A673 (cell line): ENCODE measurements around the gene USP2. TPM values are rescaled to one million over a fixed set of nuclear protein-coding genes. Genes with fewer than 3 reads are reported as not detected.

Experiments
- BruUV-seq: library from RNA; stranded (reverse); fragments of 400-500 nt; replicated peaks from 2 replicates; lab custom pipeline; 2021; lab: Mats Ljungman, UMichigan
- CTCF ChIA-PET: fragments of 300-600 bp; sonication (Branson Sonifier 250); formaldehyde crosslinking; loops from one replicate; lab custom pipeline; 2022; ENCODE audit warnings: antibody characterized with exemption; lab: Charles Lee
- POLR2A ChIA-PET: fragments of 300-600 bp; sonication (Branson Sonifier 250); formaldehyde crosslinking; loops from one replicate; lab custom pipeline; 2022; ENCODE audit warnings: antibody characterized with exemption; ENCODE audit not compliant: low non-redundant PET; lab: Charles Lee
- DNase-seq: peaks from one replicate; pipeline ENCODE4 v3.0.0-alpha.2; 2015; ENCODE audit warnings: low spot score
- H3K27ac ChIP-seq: fragments of 200-600 bp; sonication (generic); 2 replicates; pipeline ENCODE4 v1.5.1; 2016; ENCODE audit warnings: mixed run types, low read depth, mild to moderate bottlenecking, mixed read lengths, antibody characterized with exemption, low read length; ENCODE audit not compliant: poor library complexity, severe bottlenecking
- H3K27me3 ChIP-seq: fragments of 200-600 bp; sonication (generic); replicated peaks from 2 replicates; pipeline ENCODE4 v1.6.1; 2017; ENCODE audit warnings: mixed run types, low read depth, mild to moderate bottlenecking, mixed read lengths, antibody characterized with exemption, low read length; ENCODE audit not compliant: insufficient read depth, poor library complexity
- H3K36me3 ChIP-seq: fragments of 200-600 bp; sonication (generic); 2 replicates; pipeline ENCODE4 v1.6.1; 2016; ENCODE audit warnings: mixed run types, mild to moderate bottlenecking, mixed read lengths, antibody characterized with exemption, low read length; ENCODE audit not compliant: insufficient read depth, poor library complexity, severe bottlenecking
- H3K4me1 ChIP-seq: fragments of 200-600 bp; sonication (generic); 2 replicates; pipeline ENCODE4 v1.6.1; 2017; ENCODE audit warnings: mixed run types, mild to moderate bottlenecking, mixed read lengths, antibody characterized with exemption, low read length; ENCODE audit not compliant: insufficient read depth, poor library complexity, severe bottlenecking
- H3K4me3 ChIP-seq: fragments of 200-600 bp; sonication (generic); 2 replicates; pipeline ENCODE4 v1.5.1; 2016; ENCODE audit warnings: low read depth, mixed run types, mild to moderate bottlenecking, mixed read lengths, low read length; ENCODE audit not compliant: poor library complexity, severe bottlenecking
- H3K9me3 ChIP-seq: fragments of 200-600 bp; sonication (generic); 2 replicates; pipeline ENCODE4 v1.6.1; 2016; ENCODE audit warnings: mixed run types, low read depth, mild to moderate bottlenecking, mixed read lengths, antibody characterized with exemption, low read length; ENCODE audit not compliant: poor library complexity, severe bottlenecking
- CTCF ChIP-seq: fragments of 300-800, 200-600 bp; sonication (generic); conservative IDR thresholded peaks from 2 replicates; pipeline ENCODE4 v1.5.1; 2017; ENCODE audit warnings: low read depth, mild to moderate bottlenecking, antibody characterized with exemption, low read length, moderate library complexity, mixed read lengths
- EZH2 ChIP-seq: fragments of 200-600 bp; sonication (generic); IDR thresholded peaks from 2 replicates; pipeline ENCODE4 v1.6.1; 2017; ENCODE audit warnings: borderline replicate concordance, low read depth, mild to moderate bottlenecking, mixed read lengths, antibody characterized with exemption, low read length; ENCODE audit not compliant: poor library complexity, severe bottlenecking
- intact Hi-C: fragments of 100-400 bp; cut with micrococcal nuclease; formaldehyde crosslinking; loops from one replicate; pipeline ENCODE4 v1.10.0; 2022; ENCODE audit not compliant: unreplicated experiment
- total RNA-seq: library from RNA; stranded (reverse); gene quantifications from 2 replicates; pipeline ENCODE4 v1.2.3, GENCODE V29; 2021

The USP2 gene
- total RNA-seq, 1 experiment from 2014 or later, result 4.8 TPM

GRCh38 chr11:119396835-119397234 lies 15.3 kb upstream of the USP2 start:
- no TSS peak for BruUV-seq
- Histone ChIP-seq H3K36me3 (no peaks in the 10 kb centered on the region), H3K4me1 (no peaks in the 10 kb centered on the region), H3K27ac (no peak overlapping the region), H3K9me3 (peaks cover 11% of the 10 kb centered on the region), H3K27me3 (no peaks in the 10 kb centered on the region), H3K4me3 (no peak overlapping the region)
- intact Hi-C loops, result no loop called here
- ChIA-PET POLR2A (no interaction called here), CTCF (interaction anchor here (1.1 kb wide), 1 partner anchor 58 kb away, joined by 7 read pairs; no protein-coding TSS in a partner anchor)
- TF ChIP-seq CTCF, result no peak
- TF ChIP-seq EZH2, result no peak
- no peak for DNase-seq

- TF ChIP-seq EZH2 (no peak), CTCF (no peak)
- H3K9me3 ChIP-seq, result no peaks in the 10 kb centered on the region
- POLR2A ChIA-PET, result no interaction called here
- CTCF ChIA-PET, result no interaction called here
- no peaks in the 10 kb centered on the region for H3K36me3 ChIP-seq
- intact Hi-C loops, result no loop called here
- H3K27me3 ChIP-seq, result no peaks in the 10 kb centered on the region
- no peaks in the 10 kb centered on the region for H3K4me1 ChIP-seq
- H3K4me3 ChIP-seq, result no peak overlapping the region
- H3K27ac ChIP-seq, result no peak overlapping the region
- DNase-seq, result no peak
- BruUV-seq, result no TSS peak
These were observed 9.8 kb upstream of the USP2 start for GRCh38 chr11:119391275-119391674.

- POLR2A ChIA-PET, result no interaction called here
- Histone ChIP-seq H3K4me1 (no peaks in the 10 kb centered on the region), H3K27ac (no peak overlapping the region), H3K36me3 (no peaks in the 10 kb centered on the region), H3K9me3 (no peaks in the 10 kb centered on the region), H3K4me3 (no peak overlapping the region), H3K27me3 (no peaks in the 10 kb centered on the region)
- intact Hi-C loops, result no loop called here
- no TSS peak for BruUV-seq
- CTCF ChIA-PET, result interaction anchor here (0.6 to 0.8 kb wide), 3 partner anchors 21 to 85 kb away, joined by 3 to 5 read pairs (median 3); no protein-coding TSS in a partner anchor
- no peak for TF ChIP-seq EZH2
- TF ChIP-seq CTCF, result peak; percentile 54
- DNase-seq, result no peak
These were observed 8.2 kb upstream of the USP2 start for GRCh38 chr11:119389611-119390254.
